ENCODE data around the gene FBXO44.

DNA sequence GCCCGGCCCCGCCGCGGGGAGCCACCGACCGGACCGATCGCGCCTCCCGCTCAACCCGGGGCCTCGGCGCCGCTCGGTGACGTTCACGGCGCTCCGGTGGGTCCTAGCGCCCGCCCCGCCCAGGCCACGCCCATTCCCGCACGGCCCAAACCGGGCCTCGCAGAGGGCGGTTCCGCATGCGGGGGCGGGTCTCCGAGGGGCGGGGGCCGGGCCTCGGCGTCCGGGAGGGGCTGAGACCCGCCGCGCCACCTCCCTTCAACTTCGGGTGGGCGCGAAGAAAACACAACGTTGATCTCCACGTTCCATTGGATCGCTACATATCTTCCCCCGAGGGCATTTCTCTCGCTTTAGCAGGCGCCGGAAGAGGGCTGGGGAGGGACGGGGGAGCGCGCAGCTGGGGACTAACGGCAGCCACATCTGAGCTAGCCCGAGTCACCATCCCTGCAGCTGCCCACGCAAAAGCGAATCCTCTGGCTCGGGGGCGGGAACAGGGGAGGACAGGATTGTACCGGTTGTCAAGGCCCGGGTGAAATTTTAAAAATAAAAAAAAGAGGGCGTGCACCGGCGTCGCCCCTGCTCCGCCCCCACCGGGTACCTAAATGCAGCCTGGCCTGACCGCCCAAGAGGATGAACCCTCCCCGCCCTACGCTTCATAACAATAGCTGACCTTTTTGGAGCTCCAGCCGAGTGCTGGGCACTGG lies 26.5 kb downstream of the FBXO44 start, which contains the start of gene MAD2L2:
- TF ChIP-seq TCF4 (CRISPR knock-in tag; IDR thresholded peaks at IDR 0.05; ENCODE audit: borderline replicate concordance) (no peak), SNAI2 (CRISPR knock-in tag; IDR thresholded peaks at IDR 0.05) (no peak), ZFP3 (CRISPR knock-in tag; IDR thresholded peaks at IDR 0.05) (no peak), ZNF8 (CRISPR knock-in tag; IDR thresholded peaks at IDR 0.05) (no peak), ZNF70 (CRISPR knock-in tag; IDR thresholded peaks at IDR 0.05) (no peak), OSR1 (CRISPR knock-in tag; IDR thresholded peaks at IDR 0.05) (no peak), ZNF565 (CRISPR knock-in tag; conservative IDR thresholded peaks at IDR 0.05; ENCODE audit: low read depth) (no peak)
- TF ChIP-seq, protein P1, sequence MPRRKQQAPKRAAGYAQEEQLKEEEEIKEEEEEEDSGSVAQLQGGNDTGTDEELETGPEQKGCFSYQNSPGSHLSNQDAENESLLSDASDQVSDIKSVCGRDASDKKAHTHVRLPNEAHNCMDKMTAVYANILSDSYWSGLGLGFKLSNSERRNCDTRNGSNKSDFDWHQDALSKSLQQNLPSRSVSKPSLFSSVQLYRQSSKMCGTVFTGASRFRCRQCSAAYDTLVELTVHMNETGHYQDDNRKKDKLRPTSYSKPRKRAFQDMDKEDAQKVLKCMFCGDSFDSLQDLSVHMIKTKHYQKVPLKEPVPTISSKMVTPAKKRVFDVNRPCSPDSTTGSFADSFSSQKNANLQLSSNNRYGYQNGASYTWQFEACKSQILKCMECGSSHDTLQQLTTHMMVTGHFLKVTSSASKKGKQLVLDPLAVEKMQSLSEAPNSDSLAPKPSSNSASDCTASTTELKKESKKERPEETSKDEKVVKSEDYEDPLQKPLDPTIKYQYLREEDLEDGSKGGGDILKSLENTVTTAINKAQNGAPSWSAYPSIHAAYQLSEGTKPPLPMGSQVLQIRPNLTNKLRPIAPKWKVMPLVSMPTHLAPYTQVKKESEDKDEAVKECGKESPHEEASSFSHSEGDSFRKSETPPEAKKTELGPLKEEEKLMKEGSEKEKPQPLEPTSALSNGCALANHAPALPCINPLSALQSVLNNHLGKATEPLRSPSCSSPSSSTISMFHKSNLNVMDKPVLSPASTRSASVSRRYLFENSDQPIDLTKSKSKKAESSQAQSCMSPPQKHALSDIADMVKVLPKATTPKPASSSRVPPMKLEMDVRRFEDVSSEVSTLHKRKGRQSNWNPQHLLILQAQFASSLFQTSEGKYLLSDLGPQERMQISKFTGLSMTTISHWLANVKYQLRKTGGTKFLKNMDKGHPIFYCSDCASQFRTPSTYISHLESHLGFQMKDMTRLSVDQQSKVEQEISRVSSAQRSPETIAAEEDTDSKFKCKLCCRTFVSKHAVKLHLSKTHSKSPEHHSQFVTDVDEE (CRISPR knock-in tag; IDR thresholded peaks at IDR 0.05), result no peak
- TF ChIP-seq, protein P2, sequence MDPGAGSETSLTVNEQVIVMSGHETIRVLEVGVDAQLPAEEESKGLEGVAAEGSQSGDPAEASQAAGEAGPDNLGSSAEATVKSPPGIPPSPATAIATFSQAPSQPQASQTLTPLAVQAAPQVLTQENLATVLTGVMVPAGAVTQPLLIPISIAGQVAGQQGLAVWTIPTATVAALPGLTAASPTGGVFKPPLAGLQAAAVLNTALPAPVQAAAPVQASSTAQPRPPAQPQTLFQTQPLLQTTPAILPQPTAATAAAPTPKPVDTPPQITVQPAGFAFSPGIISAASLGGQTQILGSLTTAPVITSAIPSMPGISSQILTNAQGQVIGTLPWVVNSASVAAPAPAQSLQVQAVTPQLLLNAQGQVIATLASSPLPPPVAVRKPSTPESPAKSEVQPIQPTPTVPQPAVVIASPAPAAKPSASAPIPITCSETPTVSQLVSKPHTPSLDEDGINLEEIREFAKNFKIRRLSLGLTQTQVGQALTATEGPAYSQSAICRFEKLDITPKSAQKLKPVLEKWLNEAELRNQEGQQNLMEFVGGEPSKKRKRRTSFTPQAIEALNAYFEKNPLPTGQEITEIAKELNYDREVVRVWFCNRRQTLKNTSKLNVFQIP (CRISPR knock-in tag; IDR thresholded peaks at IDR 0.05; ENCODE audit: borderline replicate concordance, low read depth), result no peak
